Right lobe of liver (tissue), 6 donors: ENCODE data around the gene CLMN. TPM values are rescaled to one million over a fixed set of nuclear protein-coding genes. Genes with fewer than 3 reads are reported as not detected.
A peak's percentile ranks its signal among the peaks of the same experiment; 100 is the strongest.

ENCODE experiments used
- ATAC-seq, 4 donors: fragments of 200-7000 bp; cut with Tn5 transposase; one replicate each; pipeline ENCODE4 v1.9.1; 2020; ENCODE audit warnings: mild to moderate bottlenecking in 4 of 4, moderate library complexity in 4 of 4
- DNase-seq, 3 donors: peaks; one replicate each; pipeline ENCODE4 v3.0.0-alpha.2; 2020
- H3K27ac ChIP-seq, 3 donors: fragments of 200-600 bp; one replicate each; pipeline ENCODE4 v1.8.0; 2022
- H3K27me3 ChIP-seq, 2 donors: fragments of 200-600 bp; one replicate each; pipeline ENCODE4 v1.8.0; 2022
- H3K36me3 ChIP-seq, 4 donors: fragments of 200-600 bp; sonication (generic) in 1 of 4; one replicate each; pipeline versions ENCODE4 v1.5.1 to v1.8.0; 2017 to 2022; ENCODE audit warnings: control low read depth in 1 of 4
- H3K4me1 ChIP-seq, 4 donors: fragments of 200-600 bp; sonication (generic) in 1 of 4; one replicate each; pipeline versions ENCODE4 v1.5.1 to v1.8.0; 2017 to 2022; ENCODE audit warnings: control low read depth in 1 of 4
- H3K4me3 ChIP-seq, 3 donors: fragments of 200-600 bp; one replicate each; pipeline ENCODE4 v1.8.0; 2022
- H3K9me3 ChIP-seq, 4 donors: fragments of 200-600 bp; sonication (generic) in 1 of 4; one replicate each; pipeline versions ENCODE4 v1.5.1 to v1.8.0; 2017 to 2022; ENCODE audit warnings: control low read depth in 1 of 4
- CTCF ChIP-seq, 4 donors: fragments of 200-600 bp in 3 of 4; fragments of 450-650 bp in 1 of 4; IDR thresholded peaks; one replicate each; pipeline versions ENCODE4 v1.5.1 to v1.8.0; 2016 to 2022; ENCODE audit warnings: antibody characterized with exemption in 4 of 4, mild to moderate bottlenecking in 2 of 4
- POLR2A ChIP-seq: fragments of 450-650 bp; IDR thresholded peaks from one replicate; pipeline ENCODE4 v1.6.1; 2017; ENCODE audit warnings: antibody characterized with exemption, mild to moderate bottlenecking
- WGBS: methylation state at CpG from one replicate; pipeline ENCODE4 v1.1.6; 2018; ENCODE audit warnings: low coverage, low lambda C conversion rate; ENCODE audit not compliant: insufficient coverage; ENCODE audit errors: missing lambda C conversion rate; 5-methylcytosine and 5-hydroxymethylcytosine counted together
- intact Hi-C, 2 donors: fragments of 100-400 bp; cut with DNase I; formaldehyde crosslinking; loops; one replicate each; pipeline versions ENCODE4 v1.11.2 to v1.14.1; 2022
- total RNA-seq, 6 experiments: library from RNA; depleted of rRNA in 2 of 6; stranded (reverse); fragments of >200 nt in 2 of 6; fragmentation: NEBNext Ultra II Directional in 3 of 6; extraction: Animal tissue kit (Norgen Biotek cat#: 25700) in 3 of 6; gene quantifications; one replicate each; pipeline versions ENCODE4 v1.1.0 to v1.2.4, GENCODE V29; 2016 to 2023
- donor health status: DM: no; HTN: yes; CAD: no.
- donor health status: DM: no; HTN: no; CAD: no.
- donor health status: DM: no; HTN: no; CAD: no.
- donor health status: DM: no; HTN: yes; CAD: no.
- donor health status: DM: no; HTN: yes; CAD: no.

Gene CLMN
- total RNA-seq, 6 experiments from 2014 or later, result 18.4 to 91.8 (median 47.8) TPM

- ATAC-seq, result peak; percentile 57 to 70 (median 64)
- H3K9me3 ChIP-seq, result no peaks in the 10 kb centered on the region
- no peak for DNase-seq
- TF ChIP-seq POLR2A, result no peak
- no peak for TF ChIP-seq CTCF (IDR thresholded peaks at IDR 0.05)
- peaks cover 0 to 52% (median 21%) of the 10 kb centered on the region in 4 donors for H3K4me1 ChIP-seq
- peak overlapping the region in 2 of 3 donors; percentile 2 to 5 for H3K4me3 ChIP-seq
- no peaks in the 10 kb centered on the region for H3K27me3 ChIP-seq
- WGBS, result 23% methylated on average over 6 of the region's 8 CpGs
- H3K36me3 ChIP-seq, result no peaks in the 10 kb centered on the region
- intact Hi-C loops, result loop anchor here in 1 of 2 donors (10.0 kb wide), 1 partner anchor 76 kb away; no protein-coding TSS in a partner anchor
- H3K27ac ChIP-seq, result peak overlapping the region; percentile 77 to 98 (median 95)
Measured at GRCh38 chr14:95300697-95301526, 18.8 kb downstream of the CLMN start.

GRCh38 chr14:95300002-95300696, 19.6 kb downstream of the CLMN start:
- peak overlapping the region in 2 of 3 donors; percentile 2 to 5 for H3K4me3 ChIP-seq
- H3K9me3 ChIP-seq, result no peaks in the 10 kb centered on the region
- peaks cover 0 to 53% (median 24%) of the 10 kb centered on the region in 4 donors for H3K4me1 ChIP-seq
- no peaks in the 10 kb centered on the region for H3K27me3 ChIP-seq
- TF ChIP-seq POLR2A (peak; percentile 17), CTCF (IDR thresholded peaks at IDR 0.05) (no peak)
- no peaks in the 10 kb centered on the region for H3K36me3 ChIP-seq
- H3K27ac ChIP-seq, result peak overlapping the region; percentile 77 to 98 (median 95)
- DNase-seq (peak; percentile 71 to 91 (median 87)), ATAC-seq (peak; percentile 70 to 85 (median 80))
- intact Hi-C loops, result loop anchor here in 1 of 2 donors (10.0 kb wide), 1 partner anchor 75 kb away; no protein-coding TSS in a partner anchor
- 49% methylated on average over 8 of the region's 12 CpGs for WGBS

GRCh38 chr14:95299271-95299670, 20.4 kb downstream of the CLMN start:
- Histone ChIP-seq H3K4me1 (peaks cover 0 to 61% (median 28%) of the 10 kb centered on the region in 4 donors), H3K36me3 (no peaks in the 10 kb centered on the region), H3K27me3 (no peaks in the 10 kb centered on the region), H3K27ac (peak overlapping the region in 2 of 3 donors; percentile 95 to 98), H3K9me3 (no peaks in the 10 kb centered on the region), H3K4me3 (no peak overlapping the region)
- ATAC-seq (no peak), DNase-seq (no peak)
- TF ChIP-seq CTCF (IDR thresholded peaks at IDR 0.05), result no peak
- no peak for TF ChIP-seq POLR2A
- intact Hi-C loops, result no loop called here
- 89% methylated on average over 1 of the region's 5 CpGs for WGBS

DNA sequence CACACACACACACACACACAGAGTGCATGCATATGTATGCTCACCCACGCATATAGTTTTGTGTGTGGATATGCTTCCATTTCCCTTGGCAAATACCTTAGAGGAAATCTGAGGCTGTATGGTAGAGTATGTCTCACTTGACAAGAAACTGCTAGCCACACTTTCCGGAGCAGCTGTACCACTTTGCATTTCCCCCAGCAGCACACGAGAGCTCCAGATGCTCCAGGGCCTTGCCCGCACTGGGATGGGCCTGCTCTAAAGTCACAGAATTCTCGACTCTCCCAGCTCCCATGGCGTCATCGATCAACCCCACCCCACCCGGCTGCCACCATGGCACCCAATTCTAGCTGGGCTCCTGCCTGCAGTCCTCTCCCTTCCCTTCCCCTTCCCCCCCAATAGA, 21.9 kb downstream of the CLMN start:
- Histone ChIP-seq H3K9me3 (no peaks in the 10 kb centered on the region), H3K27ac (no peak overlapping the region), H3K27me3 (no peaks in the 10 kb centered on the region), H3K36me3 (no peaks in the 10 kb centered on the region), H3K4me1 (peaks cover 0 to 46% (median 22%) of the 10 kb centered on the region in 4 donors), H3K4me3 (no peak overlapping the region)
- WGBS, result 93% methylated on average over 3 of the region's 8 CpGs
- intact Hi-C loops, result no loop called here
- ATAC-seq (no peak), DNase-seq (no peak)
- TF ChIP-seq POLR2A (no peak), CTCF (IDR thresholded peaks at IDR 0.05) (no peak)
